GM10248 (cell line): ENCODE measurements around the gene GCNT2.
"Not testable (repeated sequence)": the region's sequence is repeated elsewhere in the genome, so short reads cannot be mapped to it uniquely, and the experiment has no call there.

ENCODE experiments used
- CTCF ChIA-PET: fragments of 300-600 bp; sonication (Branson Sonifier 250); formaldehyde crosslinking; extraction: SDS; loops from one replicate; lab custom pipeline; 2021; ENCODE audit warnings: antibody characterized with exemption; lab: Yijun Ruan, JAX
- POLR2A ChIA-PET: fragments of 350-650 bp; sonication (Branson Sonifier 250); formaldehyde crosslinking; extraction: SDS; loops from one replicate; lab custom pipeline; 2020; ENCODE audit warnings: antibody characterized with exemption; lab: Yijun Ruan, JAX
- DNase-seq: peaks from one replicate; pipeline ENCODE4 v3.0.0; 2012; ENCODE audit errors: extremely low spot score
- TF ChIP-seq, protein P1 (sequence below): IDR thresholded peaks from 2 replicates; pipeline ENCODE4 v1.5.1; 2012; ENCODE audit warnings: mild to moderate bottlenecking, low read depth; ENCODE audit errors: extremely low read depth, missing control alignments, control extremely low read depth

Gene GCNT2

DNA sequence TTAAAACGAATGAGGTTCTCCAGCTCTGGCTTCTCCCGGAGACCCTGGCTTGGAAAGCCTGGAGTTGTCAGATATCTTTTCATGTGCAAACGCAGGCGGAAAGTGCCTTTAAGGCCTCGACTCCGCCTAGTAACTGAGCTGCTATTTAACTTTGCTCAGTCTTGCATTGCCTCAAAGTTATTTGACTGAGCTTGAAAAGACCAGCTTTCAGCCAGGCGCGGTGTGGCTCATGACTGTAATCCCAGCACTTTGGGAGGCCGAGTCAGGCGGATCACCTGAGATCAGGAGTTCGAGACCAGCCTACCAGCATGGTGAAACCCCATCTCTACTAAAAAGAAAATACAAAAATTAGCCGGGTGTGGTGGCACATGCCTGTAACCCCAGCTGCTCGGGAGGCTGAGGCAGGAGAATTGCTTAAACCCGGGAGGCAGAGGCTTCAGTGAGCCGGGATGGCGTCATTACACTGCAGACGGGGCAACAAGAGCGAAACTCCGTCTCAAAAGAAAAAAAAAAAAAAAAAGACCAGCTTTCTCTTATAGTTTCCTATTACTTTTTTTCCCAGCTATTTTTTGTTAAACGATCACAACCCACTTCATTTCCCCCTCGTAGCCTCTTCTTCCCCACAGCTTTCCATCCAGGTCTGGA lies 1.9 kb downstream of the GCNT2 start:
- DNase-seq = no peak
- ChIA-PET POLR2A (no interaction called here), CTCF (interaction anchor here (0.7 to 3.3 kb wide), 4 partner anchors 8 to 279 kb away, joined by 3 to 23 read pairs (median 6); no protein-coding TSS in a partner anchor)
- TF ChIP-seq, protein P1, sequence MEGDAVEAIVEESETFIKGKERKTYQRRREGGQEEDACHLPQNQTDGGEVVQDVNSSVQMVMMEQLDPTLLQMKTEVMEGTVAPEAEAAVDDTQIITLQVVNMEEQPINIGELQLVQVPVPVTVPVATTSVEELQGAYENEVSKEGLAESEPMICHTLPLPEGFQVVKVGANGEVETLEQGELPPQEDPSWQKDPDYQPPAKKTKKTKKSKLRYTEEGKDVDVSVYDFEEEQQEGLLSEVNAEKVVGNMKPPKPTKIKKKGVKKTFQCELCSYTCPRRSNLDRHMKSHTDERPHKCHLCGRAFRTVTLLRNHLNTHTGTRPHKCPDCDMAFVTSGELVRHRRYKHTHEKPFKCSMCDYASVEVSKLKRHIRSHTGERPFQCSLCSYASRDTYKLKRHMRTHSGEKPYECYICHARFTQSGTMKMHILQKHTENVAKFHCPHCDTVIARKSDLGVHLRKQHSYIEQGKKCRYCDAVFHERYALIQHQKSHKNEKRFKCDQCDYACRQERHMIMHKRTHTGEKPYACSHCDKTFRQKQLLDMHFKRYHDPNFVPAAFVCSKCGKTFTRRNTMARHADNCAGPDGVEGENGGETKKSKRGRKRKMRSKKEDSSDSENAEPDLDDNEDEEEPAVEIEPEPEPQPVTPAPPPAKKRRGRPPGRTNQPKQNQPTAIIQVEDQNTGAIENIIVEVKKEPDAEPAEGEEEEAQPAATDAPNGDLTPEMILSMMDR = no peak

DNA sequence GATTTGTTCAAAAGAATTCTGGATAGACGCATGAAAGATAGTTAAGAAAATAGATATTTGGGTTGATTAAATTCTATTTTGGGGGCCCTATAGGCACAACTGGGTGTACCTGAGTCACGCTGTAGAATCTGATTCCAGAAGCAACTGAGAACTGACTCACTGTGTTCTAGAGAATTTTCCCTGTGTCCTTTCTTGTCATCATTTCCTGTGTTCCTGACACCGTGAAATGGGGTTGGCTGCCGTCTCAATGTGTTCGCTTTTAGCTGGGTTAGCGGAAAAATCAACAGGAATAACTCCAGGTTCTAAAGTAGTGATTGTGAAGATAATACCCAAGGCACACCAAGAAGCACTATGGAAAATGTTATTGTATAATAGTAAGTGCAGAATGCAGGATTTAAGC lies 5.0 kb downstream of the GCNT2 start:
- POLR2A ChIA-PET = no interaction called here
- CTCF ChIA-PET = interaction anchor here (1.6 kb wide), 1 partner anchor 21 kb away, joined by 3 read pairs; no protein-coding TSS in a partner anchor

DNA sequence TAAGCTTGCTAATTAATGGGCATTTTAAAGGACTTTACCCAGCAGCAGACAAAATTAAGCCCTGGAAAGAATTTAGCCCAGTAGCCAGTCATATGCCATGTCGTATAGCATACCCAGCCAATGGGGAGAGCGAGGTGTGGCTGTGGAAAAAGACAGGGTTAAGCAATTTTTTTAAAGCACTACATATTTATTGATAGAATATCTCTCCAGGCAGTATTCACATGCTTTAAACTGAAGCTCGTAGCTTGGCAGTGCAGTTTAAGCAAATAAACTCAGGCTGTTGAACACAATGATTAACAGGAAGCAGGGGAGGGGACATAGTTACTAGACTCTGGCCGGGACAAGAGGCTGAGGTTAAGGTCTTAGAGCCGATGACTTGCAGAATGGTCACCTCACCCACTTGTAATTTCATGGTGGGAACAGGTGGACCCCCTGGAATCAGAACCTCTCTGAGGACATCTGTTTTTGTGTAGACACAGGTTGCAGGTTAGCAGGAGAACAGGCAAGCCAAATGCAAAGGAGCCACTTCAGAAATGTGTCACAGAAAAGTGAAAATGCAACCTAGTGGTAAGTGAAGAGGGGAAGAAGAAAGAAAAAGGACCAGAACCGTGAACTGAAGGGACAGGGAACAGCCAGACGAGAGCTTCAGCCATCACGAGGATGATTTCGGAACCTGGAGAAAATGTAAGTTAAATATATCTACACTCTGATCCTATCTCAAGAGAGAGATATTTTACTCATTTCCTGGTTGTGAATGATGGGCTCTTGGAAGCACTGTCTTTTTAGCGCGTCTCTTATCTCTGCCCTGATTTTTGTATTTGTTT lies 7.2 kb downstream of the GCNT2 start:
- DNase-seq = peak; percentile 41
- ChIA-PET POLR2A (interaction anchor here (0.5 kb wide), 1 partner anchor 171 kb away, joined by 6 read pairs; no protein-coding TSS in a partner anchor), CTCF (interaction anchor here (2.5 to 2.8 kb wide), 2 partner anchors 18 to 273 kb away, joined by 9 read pairs; no protein-coding TSS in a partner anchor)
- TF ChIP-seq, protein P1 = no peak

More for the DNA sequence above, 5.0 kb downstream of the GCNT2 start:
- no peak for DNase-seq
- TF ChIP-seq, protein P1 = no peak

DNA sequence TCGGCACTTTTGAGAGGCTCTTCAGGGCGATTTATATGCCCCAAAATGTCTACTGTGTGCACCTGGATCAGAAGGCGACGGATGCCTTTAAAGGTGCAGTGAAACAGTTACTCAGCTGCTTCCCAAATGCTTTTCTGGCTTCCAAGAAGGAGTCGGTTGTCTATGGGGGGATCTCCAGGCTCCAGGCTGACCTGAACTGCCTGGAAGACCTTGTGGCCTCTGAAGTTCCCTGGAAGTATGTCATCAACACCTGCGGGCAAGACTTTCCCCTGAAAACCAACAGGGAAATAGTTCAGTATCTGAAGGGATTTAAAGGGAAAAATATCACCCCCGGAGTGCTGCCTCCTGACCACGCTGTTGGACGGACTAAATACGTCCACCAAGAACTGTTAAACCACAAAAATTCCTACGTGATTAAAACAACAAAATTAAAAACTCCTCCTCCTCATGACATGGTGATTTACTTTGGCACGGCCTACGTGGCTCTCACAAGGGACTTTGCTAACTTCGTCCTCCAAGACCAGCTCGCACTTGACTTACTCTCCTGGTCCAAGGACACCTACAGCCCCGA lies 8.2 kb downstream of the GCNT2 start:
- TF ChIP-seq, protein P1 = no peak
- ChIA-PET POLR2A (no interaction called here), CTCF (interaction anchor here (0.7 to 2.8 kb wide), 3 partner anchors 11 to 272 kb away, joined by 3 to 9 read pairs (median 9); no protein-coding TSS in a partner anchor)
- DNase-seq = no peak

- DNase-seq, POLR2A ChIA-PET: not testable (repeated sequence)
- CTCF ChIA-PET = interaction anchor here (0.8 to 2.8 kb wide), 4 partner anchors 8 to 271 kb away, joined by 3 to 10 read pairs (median 9); partner anchors contain the start of gene GCNT2
These were observed 8.8 kb downstream of the GCNT2 start for GRCh38 chr6:10529828-10530374.

- ChIA-PET CTCF (interaction anchor here (1.4 to 2.7 kb wide), 3 partner anchors 10 to 25 kb away, joined by 4 to 10 read pairs (median 8); partner anchors contain the start of gene GCNT2), POLR2A (no interaction called here)
- TF ChIP-seq, protein P1 = no peak
- no peak for DNase-seq
These were observed 10.4 kb downstream of the GCNT2 start for GRCh38 chr6:10531503-10531902.
